WTC11 (cell line): ENCODE results near the gene PACS1. TPM values are rescaled to one million over a fixed set of nuclear protein-coding genes. Genes with fewer than 3 reads are reported as not detected.

ENCODE experiments used
- ATAC-seq: fragments of 200-7000 bp; cut with Tn5 transposase; 2 replicates; pipeline ENCODE4 v1.10.0; 2021; ENCODE audit warnings: mild to moderate bottlenecking, moderate library complexity
- CTCF ChIA-PET: fragments of 300-600 bp; sonication (Branson Sonifier 250); formaldehyde crosslinking; loops from one replicate; lab custom pipeline; 2021; ENCODE audit warnings: antibody characterized with exemption; lab: Charles Lee
- POLR2A ChIA-PET: fragments of 350-600 bp; sonication (Branson Sonifier 250); formaldehyde crosslinking; loops from one replicate; lab custom pipeline; 2021; ENCODE audit warnings: antibody characterized with exemption; lab: Charles Lee
- DNase-seq: peaks from one replicate; pipeline ENCODE4 v3.0.0; 2021; ENCODE audit warnings: low spot score
- H3K27ac Mint-ChIP-seq: 2 replicates; pipeline ENCODE4 v1.8.0; 2021; ENCODE audit warnings: mixed read lengths
- H3K27me3 Mint-ChIP-seq: 2 replicates; pipeline ENCODE4 v1.8.0; 2021; ENCODE audit warnings: low read depth, mild to moderate bottlenecking, moderate library complexity, mixed read lengths
- H3K36me3 Mint-ChIP-seq: 2 replicates; pipeline ENCODE4 v1.8.0; 2021; ENCODE audit warnings: mixed read lengths
- H3K4me1 Mint-ChIP-seq: 2 replicates; pipeline ENCODE4 v1.8.0; 2022; ENCODE audit warnings: mixed read lengths
- H3K4me3 Mint-ChIP-seq: 2 replicates; pipeline ENCODE4 v1.8.0; 2021; ENCODE audit warnings: mild to moderate bottlenecking, moderate library complexity, mixed read lengths
- H3K9me3 Mint-ChIP-seq: 2 replicates; pipeline ENCODE4 v1.8.0; 2021; ENCODE audit warnings: mixed read lengths
- AFF4 ChIP-seq: sonication (generic); formaldehyde crosslinking; IDR thresholded peaks from 2 replicates; pipeline ENCODE4 v1.8.1; 2023; ENCODE audit warnings: mild to moderate bottlenecking, missing genetic modification reagents, borderline replicate concordance
- ATF1 ChIP-seq: sonication (generic); formaldehyde crosslinking; IDR thresholded peaks from 2 replicates; pipeline ENCODE4 v1.8.1; 2023; ENCODE audit warnings: mild to moderate bottlenecking, moderate library complexity, missing genetic modification reagents
- ATF6 ChIP-seq: sonication (generic); formaldehyde crosslinking; IDR thresholded peaks from 2 replicates; pipeline ENCODE4 v1.8.1; 2023; ENCODE audit warnings: mild to moderate bottlenecking, missing genetic modification reagents
- EMX1 ChIP-seq: fragments of 250-450 bp; sonication (Bioruptor Pico); IDR thresholded peaks from 2 replicates; pipeline ENCODE4 v1.8.0; 2021; ENCODE audit warnings: mild to moderate bottlenecking
- ESRRA ChIP-seq: sonication (generic); formaldehyde crosslinking; IDR thresholded peaks from 2 replicates; pipeline ENCODE4 v1.8.1; 2022; ENCODE audit warnings: mild to moderate bottlenecking, missing genetic modification reagents, borderline replicate concordance
- FOXK1 ChIP-seq: sonication (generic); formaldehyde crosslinking; IDR thresholded peaks from 2 replicates; pipeline ENCODE4 v1.8.0; 2022; ENCODE audit warnings: mild to moderate bottlenecking, moderate library complexity, missing genetic modification reagents
- GABPB1 ChIP-seq: sonication (generic); formaldehyde crosslinking; IDR thresholded peaks from 2 replicates; pipeline ENCODE4 v1.8.1; 2023; ENCODE audit warnings: mild to moderate bottlenecking, missing genetic modification reagents
- GTF2I ChIP-seq: fragments of 250-450 bp; sonication (Bioruptor Pico); conservative IDR thresholded peaks from 2 replicates; pipeline ENCODE4 v1.4.0; 2021; ENCODE audit warnings: mild to moderate bottlenecking
- NFATC4 ChIP-seq: fragments of 250-450 bp; sonication (Bioruptor Pico); IDR thresholded peaks from 2 replicates; pipeline ENCODE4 v1.9.0; 2021; ENCODE audit warnings: mild to moderate bottlenecking
- NR2C2 ChIP-seq: sonication (generic); formaldehyde crosslinking; IDR thresholded peaks from 2 replicates; pipeline ENCODE4 v1.8.0; 2022; ENCODE audit warnings: mild to moderate bottlenecking, missing genetic modification reagents
- ZNF416 ChIP-seq: fragments of 250-450 bp; sonication (Bioruptor Pico); IDR thresholded peaks from 2 replicates; pipeline ENCODE4 v1.9.0; 2021; ENCODE audit warnings: mild to moderate bottlenecking, inconsistent platforms
- ZNF423 ChIP-seq: fragments of 250-450 bp; sonication (Bioruptor Pico); IDR thresholded peaks from 2 replicates; pipeline ENCODE4 v2.1.2; 2022; ENCODE audit warnings: mild to moderate bottlenecking, moderate library complexity
- total RNA-seq: library from RNA; stranded (reverse); gene quantifications from 3 replicates; pipeline ENCODE4 v1.2.3, GENCODE V29; 2021
- TF ChIP-seq, protein P1 (sequence below): fragments of 250-450 bp; sonication (Bioruptor Pico); IDR thresholded peaks from 2 replicates; pipeline ENCODE4 v1.9.0; 2021; ENCODE audit warnings: moderate library complexity, mild to moderate bottlenecking, inconsistent platforms, borderline replicate concordance
- TF ChIP-seq, protein P2 (sequence below): sonication (generic); formaldehyde crosslinking; IDR thresholded peaks from 2 replicates; pipeline ENCODE4 v1.8.0; 2022; ENCODE audit warnings: mild to moderate bottlenecking, missing genetic modification reagents
- TF ChIP-seq, protein P3 (sequence below): fragments of 250-450 bp; sonication (Bioruptor Pico); IDR thresholded peaks from 2 replicates; pipeline ENCODE4 v1.8.0; 2021; ENCODE audit warnings: mild to moderate bottlenecking
- TF ChIP-seq, protein P4 (sequence below): sonication (generic); formaldehyde crosslinking; IDR thresholded peaks from 2 replicates; pipeline ENCODE4 v1.8.0; 2023; ENCODE audit warnings: mild to moderate bottlenecking, missing genetic modification reagents

The PACS1 gene
- total RNA-seq, 1 experiment from 2014 or later: 34.8 TPM

DNA sequence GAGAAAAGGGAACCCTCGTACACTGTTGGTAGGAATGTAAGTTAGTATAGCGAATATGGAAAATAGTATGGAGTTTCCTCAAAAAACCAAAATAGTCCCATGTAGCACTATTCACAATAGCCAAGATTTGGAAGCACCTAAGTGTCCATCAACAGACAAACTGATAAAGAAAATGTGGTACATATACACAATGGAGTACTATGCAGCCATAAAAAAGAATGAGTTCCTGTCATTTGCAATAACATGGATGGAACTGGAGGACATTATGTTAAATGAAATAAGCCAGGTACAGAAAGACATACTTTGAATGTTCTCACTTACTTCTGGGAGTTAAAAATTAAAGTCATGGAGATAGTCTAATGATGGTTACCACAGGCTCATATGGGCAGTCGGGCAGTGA lies 134.3 kb downstream of the PACS1 start:
- Mint-ChIP-seq H3K4me3 (no peak overlapping the region), H3K27me3 (no peaks in the 10 kb centered on the region), H3K36me3 (peaks cover 17% of the 10 kb centered on the region), H3K4me1 (no peaks in the 10 kb centered on the region), H3K27ac (no peak overlapping the region), H3K9me3 (peaks cover 45% of the 10 kb centered on the region)
- DNase-seq (no peak), ATAC-seq (no peak)
- ChIA-PET CTCF (no interaction called here), POLR2A (no interaction called here)
- no peak for TF ChIP-seq ESRRA
- TF ChIP-seq ATF1: no peak
- TF ChIP-seq GTF2I (CRISPR knock-in tag): 0 out of 2 replicates have a peak, but pooled peaks have one; percentile 48

- Mint-ChIP-seq H3K4me3 (no peak overlapping the region), H3K36me3 (no peaks in the 10 kb centered on the region), H3K9me3 (peaks cover 19% of the 10 kb centered on the region), H3K4me1 (no peaks in the 10 kb centered on the region), H3K27ac (no peak overlapping the region), H3K27me3 (no peaks in the 10 kb centered on the region)
- TF ChIP-seq ZNF416 (no peak), NR2C2 (CRISPR knock-in tag) (no peak), NFATC4 (CRISPR knock-in tag) (no peak), EMX1 (CRISPR knock-in tag) (no peak), AFF4 (CRISPR knock-in tag) (no peak), ATF6 (no peak), GTF2I (CRISPR knock-in tag) (no peak), FOXK1 (CRISPR knock-in tag) (no peak), GABPB1 (CRISPR knock-in tag) (no peak), ESRRA (no peak), ZNF423 (CRISPR knock-in tag) (no peak)
- TF ChIP-seq, protein P1, sequence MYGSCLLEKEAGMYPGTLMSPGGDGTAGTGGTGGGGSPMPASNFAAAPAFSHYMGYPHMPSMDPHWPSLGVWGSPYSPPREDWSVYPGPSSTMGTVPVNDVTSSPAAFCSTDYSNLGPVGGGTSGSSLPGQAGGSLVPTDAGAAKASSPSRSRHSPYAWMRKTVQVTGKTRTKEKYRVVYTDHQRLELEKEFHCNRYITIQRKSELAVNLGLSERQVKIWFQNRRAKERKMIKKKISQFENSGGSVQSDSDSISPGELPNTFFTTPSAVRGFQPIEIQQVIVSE (CRISPR knock-in tag): no peak
- TF ChIP-seq, protein P2, sequence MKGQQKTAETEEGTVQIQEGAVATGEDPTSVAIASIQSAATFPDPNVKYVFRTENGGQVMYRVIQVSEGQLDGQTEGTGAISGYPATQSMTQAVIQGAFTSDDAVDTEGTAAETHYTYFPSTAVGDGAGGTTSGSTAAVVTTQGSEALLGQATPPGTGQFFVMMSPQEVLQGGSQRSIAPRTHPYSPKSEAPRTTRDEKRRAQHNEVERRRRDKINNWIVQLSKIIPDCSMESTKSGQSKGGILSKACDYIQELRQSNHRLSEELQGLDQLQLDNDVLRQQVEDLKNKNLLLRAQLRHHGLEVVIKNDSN: no peak
- TF ChIP-seq, protein P3, sequence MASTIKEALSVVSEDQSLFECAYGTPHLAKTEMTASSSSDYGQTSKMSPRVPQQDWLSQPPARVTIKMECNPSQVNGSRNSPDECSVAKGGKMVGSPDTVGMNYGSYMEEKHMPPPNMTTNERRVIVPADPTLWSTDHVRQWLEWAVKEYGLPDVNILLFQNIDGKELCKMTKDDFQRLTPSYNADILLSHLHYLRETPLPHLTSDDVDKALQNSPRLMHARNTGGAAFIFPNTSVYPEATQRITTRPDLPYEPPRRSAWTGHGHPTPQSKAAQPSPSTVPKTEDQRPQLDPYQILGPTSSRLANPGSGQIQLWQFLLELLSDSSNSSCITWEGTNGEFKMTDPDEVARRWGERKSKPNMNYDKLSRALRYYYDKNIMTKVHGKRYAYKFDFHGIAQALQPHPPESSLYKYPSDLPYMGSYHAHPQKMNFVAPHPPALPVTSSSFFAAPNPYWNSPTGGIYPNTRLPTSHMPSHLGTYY (CRISPR knock-in tag): no peak
- TF ChIP-seq, protein P4, sequence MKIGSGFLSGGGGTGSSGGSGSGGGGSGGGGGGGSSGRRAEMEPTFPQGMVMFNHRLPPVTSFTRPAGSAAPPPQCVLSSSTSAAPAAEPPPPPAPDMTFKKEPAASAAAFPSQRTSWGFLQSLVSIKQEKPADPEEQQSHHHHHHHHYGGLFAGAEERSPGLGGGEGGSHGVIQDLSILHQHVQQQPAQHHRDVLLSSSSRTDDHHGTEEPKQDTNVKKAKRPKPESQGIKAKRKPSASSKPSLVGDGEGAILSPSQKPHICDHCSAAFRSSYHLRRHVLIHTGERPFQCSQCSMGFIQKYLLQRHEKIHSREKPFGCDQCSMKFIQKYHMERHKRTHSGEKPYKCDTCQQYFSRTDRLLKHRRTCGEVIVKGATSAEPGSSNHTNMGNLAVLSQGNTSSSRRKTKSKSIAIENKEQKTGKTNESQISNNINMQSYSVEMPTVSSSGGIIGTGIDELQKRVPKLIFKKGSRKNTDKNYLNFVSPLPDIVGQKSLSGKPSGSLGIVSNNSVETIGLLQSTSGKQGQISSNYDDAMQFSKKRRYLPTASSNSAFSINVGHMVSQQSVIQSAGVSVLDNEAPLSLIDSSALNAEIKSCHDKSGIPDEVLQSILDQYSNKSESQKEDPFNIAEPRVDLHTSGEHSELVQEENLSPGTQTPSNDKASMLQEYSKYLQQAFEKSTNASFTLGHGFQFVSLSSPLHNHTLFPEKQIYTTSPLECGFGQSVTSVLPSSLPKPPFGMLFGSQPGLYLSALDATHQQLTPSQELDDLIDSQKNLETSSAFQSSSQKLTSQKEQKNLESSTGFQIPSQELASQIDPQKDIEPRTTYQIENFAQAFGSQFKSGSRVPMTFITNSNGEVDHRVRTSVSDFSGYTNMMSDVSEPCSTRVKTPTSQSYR (CRISPR knock-in tag): no peak
- no peak for DNase-seq
- CTCF ChIA-PET: interaction anchor here (1.1 to 2.0 kb wide), 2 partner anchors 15 to 51 kb away, joined by 3 to 6 read pairs; no protein-coding TSS in a partner anchor
- POLR2A ChIA-PET: interaction anchor here (0.6 kb wide), 1 partner anchor 11 kb away, joined by 4 read pairs; no protein-coding TSS in a partner anchor
- no peak for ATAC-seq
Measured at GRCh38 chr11:66207816-66208215, 137.7 kb downstream of the PACS1 start.
